ENCODE measurements around the gene SMYD5. TPM values are rescaled to one million over a fixed set of nuclear protein-coding genes. Genes with fewer than 3 reads are reported as not detected.

The SMYD5 gene
- total RNA-seq, 1 donor from 2014 or later, result 13.3 TPM

DNA sequence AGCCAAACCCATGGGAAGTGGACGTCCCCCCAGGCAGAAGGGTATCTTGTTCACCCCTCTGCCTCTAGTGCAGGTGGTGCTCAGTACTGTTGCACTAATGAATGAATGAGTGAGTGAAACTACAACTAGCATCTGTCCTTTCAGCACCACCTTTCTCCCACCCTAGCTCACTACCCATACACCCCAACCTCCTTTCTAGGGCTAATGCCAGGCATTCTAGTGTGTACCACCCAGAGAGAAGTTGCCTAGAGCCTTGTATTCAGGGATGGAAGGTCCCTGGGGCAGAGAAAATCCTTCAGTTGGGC lies 42.5 kb downstream of the SMYD5 start:
- Histone ChIP-seq H3K27ac (no peak overlapping the region), H3K27me3 (ENCODE audit: low read depth) (no peaks in the 10 kb centered on the region), H3K4me1 (no peaks in the 10 kb centered on the region), H3K36me3 (peaks cover 34% of the 10 kb centered on the region), H3K9me3 (no peaks in the 10 kb centered on the region), H3K4me3 (no peak overlapping the region)
- DNase-seq (no peak), ATAC-seq (no peak)
- TF ChIP-seq, protein P1, sequence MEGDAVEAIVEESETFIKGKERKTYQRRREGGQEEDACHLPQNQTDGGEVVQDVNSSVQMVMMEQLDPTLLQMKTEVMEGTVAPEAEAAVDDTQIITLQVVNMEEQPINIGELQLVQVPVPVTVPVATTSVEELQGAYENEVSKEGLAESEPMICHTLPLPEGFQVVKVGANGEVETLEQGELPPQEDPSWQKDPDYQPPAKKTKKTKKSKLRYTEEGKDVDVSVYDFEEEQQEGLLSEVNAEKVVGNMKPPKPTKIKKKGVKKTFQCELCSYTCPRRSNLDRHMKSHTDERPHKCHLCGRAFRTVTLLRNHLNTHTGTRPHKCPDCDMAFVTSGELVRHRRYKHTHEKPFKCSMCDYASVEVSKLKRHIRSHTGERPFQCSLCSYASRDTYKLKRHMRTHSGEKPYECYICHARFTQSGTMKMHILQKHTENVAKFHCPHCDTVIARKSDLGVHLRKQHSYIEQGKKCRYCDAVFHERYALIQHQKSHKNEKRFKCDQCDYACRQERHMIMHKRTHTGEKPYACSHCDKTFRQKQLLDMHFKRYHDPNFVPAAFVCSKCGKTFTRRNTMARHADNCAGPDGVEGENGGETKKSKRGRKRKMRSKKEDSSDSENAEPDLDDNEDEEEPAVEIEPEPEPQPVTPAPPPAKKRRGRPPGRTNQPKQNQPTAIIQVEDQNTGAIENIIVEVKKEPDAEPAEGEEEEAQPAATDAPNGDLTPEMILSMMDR (IDR thresholded peaks at IDR 0.05), result no peak
- intact Hi-C loops (cut with DNase I), result no loop called here

DNA sequence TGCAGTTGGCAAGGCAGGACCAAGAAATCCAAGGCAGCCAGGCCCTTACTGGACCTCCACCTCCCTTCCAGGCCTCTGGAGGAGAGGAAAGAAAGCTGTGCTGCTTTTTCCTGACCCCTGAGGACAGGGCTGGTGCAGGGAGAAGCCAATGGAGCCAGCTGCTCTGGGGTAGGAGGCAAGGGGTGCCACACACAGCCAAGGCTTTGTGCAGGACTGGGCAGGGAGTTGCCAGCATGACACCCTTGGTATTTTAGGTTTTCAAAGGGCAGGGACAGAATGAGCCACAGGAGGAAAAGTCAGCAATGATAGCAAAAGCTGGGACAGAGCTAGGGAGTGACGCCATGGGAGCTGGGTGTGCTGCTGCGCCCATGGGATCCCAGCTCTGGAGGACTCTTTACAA lies 43.0 kb downstream of the SMYD5 start:
- H3K27me3 ChIP-seq (ENCODE audit: low read depth), result no peaks in the 10 kb centered on the region
- no peaks in the 10 kb centered on the region for H3K9me3 ChIP-seq
- H3K27ac ChIP-seq, result no peak overlapping the region
- no peak for DNase-seq
- intact Hi-C loops (cut with DNase I), result no loop called here
- TF ChIP-seq, protein P1 (IDR thresholded peaks at IDR 0.05), result no peak
- H3K36me3 ChIP-seq, result peaks cover 30% of the 10 kb centered on the region
- H3K4me1 ChIP-seq, result no peaks in the 10 kb centered on the region
- H3K4me3 ChIP-seq, result no peak overlapping the region
- ATAC-seq, result no peak

DNA sequence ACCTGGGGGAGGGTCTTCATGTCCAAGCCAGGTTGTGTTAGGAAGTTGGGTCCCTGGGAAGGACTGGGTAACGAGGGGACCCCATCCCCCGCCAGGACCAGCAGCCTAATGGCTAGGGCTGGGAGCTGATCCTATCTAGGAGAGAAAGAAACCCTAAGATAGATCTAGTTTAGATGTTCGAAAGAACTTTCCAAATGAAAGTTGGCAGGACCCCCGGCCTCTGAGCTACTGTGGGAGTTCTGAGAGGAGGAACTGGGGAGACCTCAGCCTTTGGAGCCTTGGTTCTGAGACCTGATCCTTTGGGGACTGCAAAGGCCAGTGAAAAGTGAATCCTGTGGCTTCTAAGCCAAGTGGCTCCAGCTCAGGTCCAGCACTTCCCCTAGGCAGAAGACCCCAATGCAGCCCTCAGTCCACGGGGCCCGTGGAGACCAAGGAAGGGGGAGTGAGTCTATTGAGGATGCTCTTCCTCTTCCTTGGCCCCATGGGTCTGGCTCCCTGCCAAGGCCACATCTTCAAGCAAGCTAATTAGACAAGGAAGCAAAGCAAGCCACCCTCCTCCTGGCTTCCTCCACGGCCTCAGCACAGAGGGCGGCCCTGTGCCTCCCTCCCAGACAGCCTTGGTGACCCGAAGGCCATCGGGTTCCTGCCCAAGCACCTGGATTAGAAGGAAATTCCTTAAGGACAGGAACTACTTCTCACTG lies 43.5 kb downstream of the SMYD5 start:
- DNase-seq (peak; percentile 71), ATAC-seq (no peak)
- TF ChIP-seq, protein P1 (IDR thresholded peaks at IDR 0.05), result no peak
- Histone ChIP-seq H3K27me3 (ENCODE audit: low read depth) (no peaks in the 10 kb centered on the region), H3K4me3 (no peak overlapping the region), H3K9me3 (no peaks in the 10 kb centered on the region), H3K4me1 (no peaks in the 10 kb centered on the region), H3K36me3 (peaks cover 24% of the 10 kb centered on the region), H3K27ac (no peak overlapping the region)
- intact Hi-C loops (cut with DNase I), result no loop called here

DNA sequence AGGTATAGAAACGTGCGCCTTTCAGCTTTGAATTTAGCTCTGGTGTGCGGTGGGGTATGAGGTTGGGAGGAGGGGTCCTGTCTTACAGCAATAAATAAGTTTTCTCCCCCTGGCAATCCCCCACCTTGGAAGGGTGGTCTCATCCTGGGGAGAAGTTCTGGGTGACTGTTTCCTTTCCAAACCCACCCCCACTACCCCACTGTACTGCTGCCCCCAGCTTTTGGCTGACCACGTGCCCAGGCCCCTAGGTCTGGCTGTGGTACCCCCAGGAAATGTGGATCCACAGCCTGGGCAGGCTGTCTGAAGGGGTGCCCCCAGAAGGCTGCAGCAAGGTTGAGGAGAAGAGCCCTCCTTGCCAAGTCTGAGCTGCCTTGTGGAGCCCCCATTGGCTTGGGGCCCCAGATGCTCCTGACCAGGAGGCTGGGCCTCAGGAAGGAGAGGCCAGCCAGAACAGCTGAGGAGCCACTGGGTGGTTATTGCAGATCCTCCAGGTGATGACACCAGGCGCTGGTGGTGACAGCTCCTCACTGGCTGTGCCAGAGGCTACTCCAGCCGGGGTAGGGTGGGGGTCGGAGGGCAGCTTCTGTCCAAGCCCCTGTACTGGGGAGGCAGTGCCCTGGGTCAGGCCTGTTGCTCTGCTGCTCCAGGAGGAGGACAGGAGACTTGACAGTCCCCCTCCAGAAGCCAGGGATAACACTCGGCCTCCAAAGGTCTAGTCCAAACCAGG lies 44.3 kb downstream of the SMYD5 start:
- TF ChIP-seq, protein P1 (IDR thresholded peaks at IDR 0.05), result no peak
- intact Hi-C loops (cut with DNase I), result no loop called here
- H3K4me1 ChIP-seq, result no peaks in the 10 kb centered on the region
- peaks cover 17% of the 10 kb centered on the region for H3K36me3 ChIP-seq
- H3K27ac ChIP-seq, result no peak overlapping the region
- DNase-seq (no peak), ATAC-seq (no peak)
- no peaks in the 10 kb centered on the region for H3K9me3 ChIP-seq
- no peak overlapping the region for H3K4me3 ChIP-seq
- H3K27me3 ChIP-seq (ENCODE audit: low read depth), result no peaks in the 10 kb centered on the region

DNA sequence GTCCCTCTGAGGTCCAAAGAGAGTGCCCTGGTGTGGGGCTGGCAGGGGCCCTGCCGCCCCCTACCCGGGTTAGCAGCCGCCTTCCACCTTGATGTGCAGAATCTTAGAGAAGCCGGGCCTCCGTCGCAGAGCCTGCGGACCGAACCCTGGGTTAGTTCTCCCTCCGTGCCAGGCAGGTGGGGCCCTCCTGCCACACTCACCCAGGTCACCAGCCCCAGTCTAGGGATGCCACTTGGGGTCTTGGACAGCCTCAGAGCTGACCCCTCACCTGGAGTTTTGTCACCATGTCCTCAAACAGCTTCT lies 44.8 kb downstream of the SMYD5 start:
- intact Hi-C loops (cut with DNase I), result no loop called here
- TF ChIP-seq, protein P1 (IDR thresholded peaks at IDR 0.05), result no peak
- Histone ChIP-seq H3K9me3 (no peaks in the 10 kb centered on the region), H3K27me3 (ENCODE audit: low read depth) (no peaks in the 10 kb centered on the region), H3K27ac (no peak overlapping the region), H3K4me1 (no peaks in the 10 kb centered on the region), H3K36me3 (peaks cover 11% of the 10 kb centered on the region), H3K4me3 (no peak overlapping the region)
- no peak for ATAC-seq
- no peak for DNase-seq

Data from lower lobe of right lung (tissue), 2 donors.